Skeletal muscle satellite cell (primary cell): ENCODE data around the gene PHF5A.

Source experiments
- H3K27me3 ChIP-seq: 2 replicates; pipeline ENCODE4 v1.7.0; 2013; ENCODE audit warnings: low read length; ENCODE audit not compliant: control insufficient read depth, insufficient read depth
- H3K36me3 ChIP-seq: 2 replicates; pipeline ENCODE4 v1.7.0; 2013; ENCODE audit warnings: mild to moderate bottlenecking, control low read depth, low read length; ENCODE audit not compliant: insufficient read depth
- H3K4me1 ChIP-seq: 2 replicates; pipeline ENCODE4 v1.7.0; 2013; ENCODE audit warnings: low read length; ENCODE audit not compliant: control insufficient read depth, insufficient read depth
- H3K4me2 ChIP-seq: 2 replicates; pipeline ENCODE4 v1.7.0; 2013; ENCODE audit warnings: mild to moderate bottlenecking, low read length
- H3K4me3 ChIP-seq: 2 replicates; pipeline ENCODE4 v1.7.0; 2013; ENCODE audit warnings: low read length
- H3K9ac ChIP-seq: 2 replicates; pipeline ENCODE4 v1.7.0; 2013; ENCODE audit warnings: mild to moderate bottlenecking, low read depth, low read length, moderate library complexity
- H3K9me3 ChIP-seq: replicated peaks from 2 replicates; pipeline ENCODE4 v1.7.0; 2013; ENCODE audit warnings: mild to moderate bottlenecking, control low read depth, low read length

The PHF5A gene

DNA sequence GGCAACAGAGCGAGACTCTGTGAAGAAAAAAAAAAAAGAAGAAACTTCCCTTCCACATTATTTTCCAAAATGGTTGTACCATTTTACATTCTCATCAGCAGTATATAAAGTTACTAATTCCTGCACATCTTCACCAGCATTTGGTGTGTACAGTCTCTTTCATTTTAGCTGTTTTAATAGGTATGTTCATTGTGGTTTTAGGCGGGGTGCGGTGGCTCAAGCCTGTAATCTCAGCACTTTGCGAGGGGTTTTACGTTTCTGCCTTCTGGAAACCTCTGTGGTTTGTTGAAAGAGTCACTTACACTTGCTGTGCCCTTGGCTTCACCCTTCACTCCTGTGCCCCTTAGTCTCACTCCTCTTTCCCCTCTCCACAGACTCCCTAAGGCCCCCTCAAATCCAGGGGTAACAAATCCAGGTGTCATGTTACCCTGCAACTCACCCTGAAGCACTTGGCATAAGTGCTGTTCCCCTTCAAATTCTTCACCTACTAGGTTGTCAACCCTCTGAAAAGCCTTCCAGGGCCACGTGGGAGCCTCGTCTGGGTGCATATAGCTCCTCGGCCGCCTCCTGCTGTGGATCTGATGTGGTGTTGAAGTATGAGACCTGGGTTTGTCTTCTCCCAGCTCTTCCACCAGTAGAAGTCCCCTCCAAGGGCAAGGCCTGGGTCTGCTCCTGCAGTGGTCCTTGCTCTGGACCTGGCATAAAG, 42.7 kb downstream of the PHF5A start:
- H3K4me2 ChIP-seq, result no peak overlapping the region
- H3K4me1 ChIP-seq, result no peaks in the 10 kb centered on the region
- H3K9me3 ChIP-seq, result no peaks in the 10 kb centered on the region
- no peaks in the 10 kb centered on the region for H3K27me3 ChIP-seq
- H3K9ac ChIP-seq, result no peak overlapping the region
- no peak overlapping the region for H3K4me3 ChIP-seq
- no peaks in the 10 kb centered on the region for H3K36me3 ChIP-seq

DNA sequence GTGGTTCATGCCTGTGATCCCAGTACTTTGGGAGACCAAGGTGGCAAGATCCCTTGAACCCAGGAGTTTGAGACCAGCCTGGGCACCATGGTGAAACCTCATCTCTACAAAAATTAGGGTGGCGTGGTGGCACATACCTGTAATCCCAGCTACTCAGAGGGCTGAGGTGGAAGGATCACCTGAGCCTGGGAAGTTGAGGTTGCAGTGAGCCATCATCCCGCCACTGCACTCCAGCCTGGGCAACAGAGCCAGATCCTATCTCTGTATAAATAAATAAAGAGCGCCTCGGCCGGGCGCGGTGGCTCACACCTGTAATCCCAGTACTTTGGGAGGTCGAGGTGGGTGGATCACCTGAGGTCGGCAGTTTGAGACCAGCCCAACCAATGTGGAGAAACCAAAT, 49.8 kb downstream of the PHF5A start:
- no peak overlapping the region for H3K9ac ChIP-seq
- no peak overlapping the region for H3K4me2 ChIP-seq
- no peaks in the 10 kb centered on the region for H3K36me3 ChIP-seq
- H3K4me3 ChIP-seq, result no peak overlapping the region
- H3K4me1 ChIP-seq, result peaks cover 21% of the 10 kb centered on the region
- H3K9me3 ChIP-seq, result no peaks in the 10 kb centered on the region
- H3K27me3 ChIP-seq, result no peaks in the 10 kb centered on the region

DNA sequence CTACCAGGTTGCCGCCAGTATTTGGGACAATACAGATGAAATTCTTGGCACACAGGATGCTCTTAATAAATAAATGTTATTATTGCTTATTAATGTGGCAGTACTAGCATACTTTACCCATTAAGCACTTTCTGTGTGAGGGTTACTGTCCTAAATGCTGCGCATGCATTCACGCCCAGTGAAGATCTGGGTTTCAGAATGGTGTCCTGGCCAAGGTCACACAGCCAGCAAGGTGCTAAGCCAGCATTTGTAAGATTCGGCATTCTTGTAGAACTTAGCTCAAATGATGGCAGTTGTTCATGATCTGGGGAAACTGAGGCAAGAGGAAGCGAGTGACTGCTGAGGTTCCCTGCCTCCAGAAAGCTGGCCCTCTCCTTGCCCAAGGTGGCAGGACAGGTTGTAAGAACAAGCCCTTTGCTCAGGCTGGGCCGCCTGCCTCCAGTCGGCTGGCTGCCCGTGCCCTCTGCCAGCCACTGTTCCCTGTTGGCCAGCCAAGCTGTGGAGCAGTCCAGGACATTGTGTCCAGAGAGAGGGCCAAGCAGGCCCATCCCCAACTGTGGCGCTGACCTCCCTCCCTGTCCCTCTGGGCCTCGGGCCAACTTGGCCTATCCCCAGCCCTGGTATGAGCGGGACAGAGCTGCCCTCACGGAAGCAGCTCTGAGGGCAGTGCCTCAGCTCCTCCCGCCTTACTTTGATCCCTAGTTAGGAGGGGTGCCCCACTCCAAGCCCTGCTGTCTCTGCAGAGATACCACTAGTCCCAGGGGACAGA, 50.7 kb downstream of the PHF5A start:
- no peaks in the 10 kb centered on the region for H3K9me3 ChIP-seq
- H3K27me3 ChIP-seq, result no peaks in the 10 kb centered on the region
- peaks cover 24% of the 10 kb centered on the region for H3K4me1 ChIP-seq
- no peaks in the 10 kb centered on the region for H3K36me3 ChIP-seq
- H3K9ac ChIP-seq, result peak overlapping the region; percentile 7
- H3K4me2 ChIP-seq, result peak overlapping the region; percentile 57
- peak overlapping the region; percentile 5 for H3K4me3 ChIP-seq

DNA sequence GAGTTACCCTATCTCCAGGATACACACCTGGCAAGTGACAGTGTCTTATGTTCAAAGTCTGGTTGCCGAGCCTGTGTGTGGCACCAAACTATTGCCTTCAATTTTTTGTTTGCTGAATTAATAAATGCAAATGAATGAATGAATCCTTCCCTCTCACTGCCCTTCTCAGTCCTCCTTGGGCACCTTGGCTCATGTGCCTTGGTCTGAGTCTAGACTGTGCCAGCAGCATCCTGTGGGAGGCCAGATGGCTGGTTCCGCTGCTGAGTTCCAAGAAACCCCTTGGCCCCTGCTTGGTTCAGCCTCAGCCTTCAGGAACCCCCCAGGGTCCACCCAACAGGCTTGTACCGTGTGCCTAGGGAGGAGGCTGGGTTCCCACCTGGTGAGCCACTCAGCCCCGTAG, 52.9 kb downstream of the PHF5A start:
- no peak overlapping the region for H3K4me2 ChIP-seq
- no peak overlapping the region for H3K9ac ChIP-seq
- no peaks in the 10 kb centered on the region for H3K27me3 ChIP-seq
- no peak overlapping the region for H3K4me3 ChIP-seq
- H3K9me3 ChIP-seq, result no peaks in the 10 kb centered on the region
- peaks cover 39% of the 10 kb centered on the region for H3K4me1 ChIP-seq
- H3K36me3 ChIP-seq, result no peaks in the 10 kb centered on the region

DNA sequence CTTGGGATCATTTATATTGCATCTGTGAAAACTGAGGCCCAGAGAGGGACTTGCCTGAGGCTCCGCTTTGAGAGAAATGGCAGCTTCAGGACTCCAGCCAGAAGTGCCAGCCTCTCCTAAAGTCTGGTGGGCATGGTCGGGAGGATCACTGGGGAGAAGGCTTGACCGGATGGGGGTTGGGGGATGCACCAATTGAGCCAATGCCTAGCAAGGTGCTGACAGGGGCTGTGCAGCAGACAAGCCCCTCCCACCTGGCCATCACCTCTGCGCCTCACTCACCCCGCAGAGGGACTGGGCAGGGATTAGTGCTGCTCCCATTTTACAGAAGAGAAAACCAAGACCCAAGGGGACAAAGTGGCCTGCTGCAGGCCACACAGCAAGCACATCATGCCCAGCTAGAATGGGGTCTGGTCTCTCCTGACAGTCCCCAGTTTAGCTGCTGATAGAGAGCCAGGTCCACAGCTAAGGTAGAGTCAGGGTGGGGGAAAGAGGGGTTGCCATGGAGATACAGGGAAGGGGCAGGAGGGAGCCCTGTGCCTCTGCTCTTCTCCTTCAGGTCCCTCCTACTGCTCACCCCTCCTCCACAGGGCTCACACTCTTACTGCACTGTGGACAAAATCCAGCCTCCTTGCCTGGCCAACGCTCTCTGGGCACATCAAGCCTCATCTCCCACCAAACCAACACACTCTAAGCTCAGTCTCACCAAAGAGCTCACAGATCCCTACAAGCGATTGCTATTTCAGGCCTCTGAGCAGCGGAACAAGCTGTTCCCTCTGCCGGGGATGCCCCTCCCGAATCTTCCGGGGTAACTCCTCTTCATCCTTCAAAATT, 57.3 kb downstream of the PHF5A start:
- H3K9me3 ChIP-seq, result no peaks in the 10 kb centered on the region
- H3K4me2 ChIP-seq, result peak overlapping the region; percentile 38
- H3K9ac ChIP-seq, result peak overlapping the region; percentile 12
- H3K4me1 ChIP-seq, result peaks cover 32% of the 10 kb centered on the region
- no peaks in the 10 kb centered on the region for H3K36me3 ChIP-seq
- H3K27me3 ChIP-seq, result no peaks in the 10 kb centered on the region
- H3K4me3 ChIP-seq, result no peak overlapping the region

DNA sequence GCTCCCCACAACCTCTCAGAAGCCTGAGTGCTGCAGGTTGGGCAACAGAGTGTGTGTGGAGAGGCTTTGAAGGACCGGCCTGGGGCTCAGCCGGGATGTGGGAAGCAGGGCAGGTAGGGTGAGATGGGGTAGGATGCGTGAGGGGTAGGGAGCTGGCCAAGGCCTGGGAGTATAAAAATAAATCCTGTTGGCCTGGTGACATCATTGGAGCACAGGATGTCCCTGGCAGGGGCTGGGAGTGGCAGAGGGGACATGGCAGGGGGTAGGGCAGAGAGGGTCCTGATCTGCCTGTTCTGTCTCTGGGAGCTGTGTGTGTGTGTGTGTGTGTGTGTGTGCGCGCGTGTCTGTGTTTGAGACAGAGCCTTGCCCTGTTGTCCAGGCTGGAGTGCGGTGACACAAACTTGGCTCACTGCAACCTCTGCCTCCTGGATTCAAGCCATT, 58.2 kb downstream of the PHF5A start:
- H3K36me3 ChIP-seq, result no peaks in the 10 kb centered on the region
- H3K9me3 ChIP-seq, result no peaks in the 10 kb centered on the region
- peaks cover 32% of the 10 kb centered on the region for H3K4me1 ChIP-seq
- H3K9ac ChIP-seq, result no peak overlapping the region
- H3K27me3 ChIP-seq, result no peaks in the 10 kb centered on the region
- no peak overlapping the region for H3K4me2 ChIP-seq
- H3K4me3 ChIP-seq, result no peak overlapping the region
